ENCODE results near the gene CDCA8.

CDCA8 gene

GRCh38 chr1:37718181-37718900, 26.0 kb downstream of the CDCA8 start:
- H3K27ac ChIP-seq (ENCODE audit: low read depth, low read length), result no peak overlapping the region
- H3K9me2 ChIP-seq (replicated peaks; ENCODE audit: control insufficient read depth, low read length), result no peaks in the 10 kb centered on the region
- TF ChIP-seq CTCF (IDR thresholded peaks at IDR 0.05; ENCODE audit: low read depth, low read length, poor library complexity, severe bottlenecking) (no peak), EZH2phosphoT487 (IDR thresholded peaks at IDR 0.05; ENCODE audit: borderline replicate concordance, low read length) (no peak)
- no peak overlapping the region for H3K4me3 ChIP-seq (ENCODE audit: low read length)
- no peaks in the 10 kb centered on the region for H3K4me1 ChIP-seq (ENCODE audit: control insufficient read depth, low read length)
- H3K79me2 ChIP-seq (ENCODE audit: control insufficient read depth, low read length), result no peaks in the 10 kb centered on the region
- no peaks in the 10 kb centered on the region for H3K9me3 ChIP-seq (ENCODE audit: control insufficient read depth, insufficient read depth, low read length)
- no peaks in the 10 kb centered on the region for H4K20me1 ChIP-seq (ENCODE audit: control insufficient read depth, insufficient read depth, low read depth, low read length)
- no peaks in the 10 kb centered on the region for H3K27me3 ChIP-seq (ENCODE audit: control insufficient read depth, low read length)
- no peak overlapping the region for H3K4me2 ChIP-seq (ENCODE audit: low read length)
- no peaks in the 10 kb centered on the region for H3F3A ChIP-seq (ENCODE audit: control insufficient read depth, insufficient read depth)
- H3K36me3 ChIP-seq (ENCODE audit: control insufficient read depth, low read length), result no peaks in the 10 kb centered on the region

GRCh38 chr1:37718901-37719571, 26.7 kb downstream of the CDCA8 start:
- no peak overlapping the region for H3K27ac ChIP-seq (ENCODE audit: low read depth, low read length)
- no peaks in the 10 kb centered on the region for H3K4me1 ChIP-seq (ENCODE audit: control insufficient read depth, low read length)
- no peaks in the 10 kb centered on the region for H3F3A ChIP-seq (ENCODE audit: control insufficient read depth, insufficient read depth)
- H3K27me3 ChIP-seq (ENCODE audit: control insufficient read depth, low read length), result no peaks in the 10 kb centered on the region
- H3K4me3 ChIP-seq (ENCODE audit: low read length), result no peak overlapping the region
- H3K9me2 ChIP-seq (replicated peaks; ENCODE audit: control insufficient read depth, low read length), result no peaks in the 10 kb centered on the region
- no peaks in the 10 kb centered on the region for H3K9me3 ChIP-seq (ENCODE audit: control insufficient read depth, insufficient read depth, low read length)
- no peaks in the 10 kb centered on the region for H4K20me1 ChIP-seq (ENCODE audit: control insufficient read depth, insufficient read depth, low read depth, low read length)
- H3K4me2 ChIP-seq (ENCODE audit: low read length), result no peak overlapping the region
- H3K36me3 ChIP-seq (ENCODE audit: control insufficient read depth, low read length), result no peaks in the 10 kb centered on the region
- no peaks in the 10 kb centered on the region for H3K79me2 ChIP-seq (ENCODE audit: control insufficient read depth, low read length)
- no peak for TF ChIP-seq CTCF (IDR thresholded peaks at IDR 0.05; ENCODE audit: low read depth, low read length, poor library complexity, severe bottlenecking)
- TF ChIP-seq EZH2phosphoT487 (IDR thresholded peaks at IDR 0.05; ENCODE audit: borderline replicate concordance, low read length), result no peak

GRCh38 chr1:37719572-37720195, 27.4 kb downstream of the CDCA8 start:
- Histone ChIP-seq H3K27ac (ENCODE audit: low read depth, low read length) (no peak overlapping the region), H3F3A (ENCODE audit: control insufficient read depth, insufficient read depth) (no peaks in the 10 kb centered on the region), H3K9me3 (ENCODE audit: control insufficient read depth, insufficient read depth, low read length) (no peaks in the 10 kb centered on the region), H3K4me3 (ENCODE audit: low read length) (no peak overlapping the region), H3K27me3 (ENCODE audit: control insufficient read depth, low read length) (no peaks in the 10 kb centered on the region), H3K4me1 (ENCODE audit: control insufficient read depth, low read length) (no peaks in the 10 kb centered on the region), H3K79me2 (ENCODE audit: control insufficient read depth, low read length) (no peaks in the 10 kb centered on the region), H3K36me3 (ENCODE audit: control insufficient read depth, low read length) (no peaks in the 10 kb centered on the region), H4K20me1 (ENCODE audit: control insufficient read depth, insufficient read depth, low read depth, low read length) (no peaks in the 10 kb centered on the region), H3K4me2 (ENCODE audit: low read length) (no peak overlapping the region), H3K9me2 (replicated peaks; ENCODE audit: control insufficient read depth, low read length) (no peaks in the 10 kb centered on the region)
- TF ChIP-seq CTCF (IDR thresholded peaks at IDR 0.05; ENCODE audit: low read depth, low read length, poor library complexity, severe bottlenecking) (no peak), EZH2phosphoT487 (IDR thresholded peaks at IDR 0.05; ENCODE audit: borderline replicate concordance, low read length) (no peak)
